ENCODE data around the gene PLCH1.

- no peak for TF ChIP-seq ZNF660 (tag by site-specific recombination; IDR thresholded peaks at IDR 0.05)
- TF ChIP-seq CTCF (tag by site-specific recombination; IDR thresholded peaks at IDR 0.05), result no peak
- no peak for TF ChIP-seq ZNF366 (tag by site-specific recombination; conservative IDR thresholded peaks at IDR 0.05)
- no peak for TF ChIP-seq ELK4 (IDR thresholded peaks at IDR 0.05; ENCODE audit: borderline replicate concordance, low read depth, low read length)
- TF ChIP-seq ZNF133 (tag by site-specific recombination; IDR thresholded peaks at IDR 0.05), result no peak
- TF ChIP-seq SP2 (tag by site-specific recombination; IDR thresholded peaks at IDR 0.05), result no peak
- TF ChIP-seq ZNF311 (tag by site-specific recombination; IDR thresholded peaks at IDR 0.05; ENCODE audit: borderline replicate concordance), result no peak
Observed at GRCh38 chr3:155416500-155417118, 328.3 kb downstream of the PLCH1 start.
